ENCODE measurements around the gene ZNF106.

ZNF106 gene

DNA sequence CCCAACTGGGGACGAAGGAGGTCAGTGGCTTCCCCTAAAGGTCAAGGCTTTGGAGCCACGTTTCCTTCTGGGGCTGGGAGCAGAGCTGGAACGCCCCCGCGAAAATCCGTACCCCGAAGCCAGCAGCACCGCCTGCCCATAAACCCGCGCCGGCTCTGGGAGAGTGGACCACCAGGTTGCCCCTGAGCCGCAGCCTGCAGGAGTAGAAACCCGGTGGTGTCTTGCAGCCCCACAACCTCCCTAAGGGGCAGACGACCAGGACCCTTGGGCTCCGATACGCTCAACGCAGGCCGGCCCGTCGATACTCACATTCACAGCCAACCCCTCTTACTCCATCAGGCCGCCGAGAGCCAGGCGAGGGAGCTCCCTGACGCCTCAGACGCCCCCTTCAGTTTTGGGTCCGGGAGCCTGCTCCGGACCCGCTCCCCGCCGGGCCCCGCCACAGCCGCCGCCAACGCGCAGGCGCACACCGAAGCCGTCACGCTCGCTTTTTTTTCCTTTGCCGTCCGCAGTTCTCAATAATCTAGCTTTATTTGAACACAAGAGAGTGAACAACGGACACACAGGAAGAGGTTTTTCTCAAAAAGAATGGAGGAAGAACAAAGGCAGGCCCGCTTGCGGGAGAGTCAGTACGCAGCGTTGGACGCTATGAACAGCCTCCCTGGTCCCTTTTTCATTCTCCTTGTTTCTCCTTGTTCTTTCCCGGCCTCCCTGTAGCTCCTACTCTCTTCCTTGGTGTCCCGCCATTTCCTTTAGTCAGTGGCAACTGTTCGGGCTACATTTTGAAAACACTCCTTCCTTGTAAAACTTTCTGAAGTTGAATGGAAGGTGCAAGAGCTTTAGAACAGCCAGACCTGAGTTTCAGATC lies at the start of gene ZNF106:
TSS of gene ZNF106 (minus strand) at position 471 of the 868 bp plus-strand sequence. CDS start 18,852 bp downstream, outside the sequence.
- peaks cover 38% of the 10 kb centered on the region for H3K79me2 ChIP-seq (ENCODE audit: insufficient read depth, low read length)
- H3K9ac ChIP-seq (ENCODE audit: low read depth, low read length, poor library complexity, severe bottlenecking): peak within 1 kb of the TSS; percentile 97
- no peaks in the 10 kb centered on the region for H3K9me2 ChIP-seq (replicated peaks; ENCODE audit: low read depth, low read length)
- H3K4me2 ChIP-seq (ENCODE audit: low read depth, low read length, poor library complexity, severe bottlenecking): peak within 1 kb of the TSS; percentile 83
- H4K20me1 ChIP-seq (ENCODE audit: insufficient read depth, low read length, poor library complexity, severe bottlenecking): no peaks in the 10 kb centered on the region
- H2AFZ ChIP-seq (ENCODE audit: low read length): peak within 1 kb of the TSS; percentile 82
- TF ChIP-seq EZH2phosphoT487 (IDR thresholded peaks at IDR 0.05; ENCODE audit: borderline replicate concordance): no peak
- TF ChIP-seq, protein P1, sequence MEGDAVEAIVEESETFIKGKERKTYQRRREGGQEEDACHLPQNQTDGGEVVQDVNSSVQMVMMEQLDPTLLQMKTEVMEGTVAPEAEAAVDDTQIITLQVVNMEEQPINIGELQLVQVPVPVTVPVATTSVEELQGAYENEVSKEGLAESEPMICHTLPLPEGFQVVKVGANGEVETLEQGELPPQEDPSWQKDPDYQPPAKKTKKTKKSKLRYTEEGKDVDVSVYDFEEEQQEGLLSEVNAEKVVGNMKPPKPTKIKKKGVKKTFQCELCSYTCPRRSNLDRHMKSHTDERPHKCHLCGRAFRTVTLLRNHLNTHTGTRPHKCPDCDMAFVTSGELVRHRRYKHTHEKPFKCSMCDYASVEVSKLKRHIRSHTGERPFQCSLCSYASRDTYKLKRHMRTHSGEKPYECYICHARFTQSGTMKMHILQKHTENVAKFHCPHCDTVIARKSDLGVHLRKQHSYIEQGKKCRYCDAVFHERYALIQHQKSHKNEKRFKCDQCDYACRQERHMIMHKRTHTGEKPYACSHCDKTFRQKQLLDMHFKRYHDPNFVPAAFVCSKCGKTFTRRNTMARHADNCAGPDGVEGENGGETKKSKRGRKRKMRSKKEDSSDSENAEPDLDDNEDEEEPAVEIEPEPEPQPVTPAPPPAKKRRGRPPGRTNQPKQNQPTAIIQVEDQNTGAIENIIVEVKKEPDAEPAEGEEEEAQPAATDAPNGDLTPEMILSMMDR (conservative IDR thresholded peaks at IDR 0.05; ENCODE audit: low read length): peak; percentile 27
- peak within 1 kb of the TSS; percentile 89 for H3K4me3 ChIP-seq (ENCODE audit: low read length, poor library complexity, severe bottlenecking)
- H3K9me3 ChIP-seq (ENCODE audit: insufficient read depth, low read depth, low read length): no peaks in the 10 kb centered on the region
- peaks cover 29% of the 10 kb centered on the region for H3K4me1 ChIP-seq (ENCODE audit: insufficient read depth, low read length, poor library complexity, severe bottlenecking)
- no peaks in the 10 kb centered on the region for H3K27me3 ChIP-seq (ENCODE audit: insufficient read depth, low read length, poor library complexity, severe bottlenecking)
- H3K36me3 ChIP-seq (ENCODE audit: insufficient read depth, low read length): no peaks in the 10 kb centered on the region
- no peaks in the 10 kb centered on the region; the same call in 1 of the 2 replicates for H3F3A ChIP-seq (ENCODE audit: low read depth)

DNA sequence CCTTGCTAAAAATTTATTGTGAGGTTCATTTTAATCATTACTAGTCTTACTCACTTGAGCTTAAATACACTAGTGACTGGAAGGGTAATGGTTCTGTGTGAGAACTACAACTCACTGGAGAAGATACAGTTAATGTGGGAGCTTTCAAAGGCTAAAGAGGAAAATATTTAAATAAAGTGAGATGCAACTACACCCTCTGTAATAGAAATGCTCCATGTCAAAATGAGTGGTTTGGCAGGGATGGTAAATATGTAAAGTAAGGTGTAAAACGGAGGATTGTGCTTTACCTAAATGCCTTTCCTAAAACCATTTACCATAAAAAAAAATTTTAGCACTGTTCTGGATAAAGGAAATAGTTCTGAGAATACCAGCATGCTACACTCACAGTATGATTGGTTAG lies 42.3 kb upstream of the ZNF106 start:
- no peak for TF ChIP-seq EZH2phosphoT487 (IDR thresholded peaks at IDR 0.05; ENCODE audit: borderline replicate concordance)
- TF ChIP-seq, protein P1 (conservative IDR thresholded peaks at IDR 0.05; ENCODE audit: low read length): no peak
- Histone ChIP-seq H3K9me2 (replicated peaks; ENCODE audit: low read depth, low read length) (no peaks in the 10 kb centered on the region), H3K36me3 (ENCODE audit: insufficient read depth, low read length) (peaks cover 32% of the 10 kb centered on the region; the same call in 1 of the 2 replicates), H3K9ac (ENCODE audit: low read depth, low read length, poor library complexity, severe bottlenecking) (no peak overlapping the region), H3K4me1 (ENCODE audit: insufficient read depth, low read length, poor library complexity, severe bottlenecking) (no peaks in the 10 kb centered on the region), H3K4me3 (ENCODE audit: low read length, poor library complexity, severe bottlenecking) (no peak overlapping the region), H3K27me3 (ENCODE audit: insufficient read depth, low read length, poor library complexity, severe bottlenecking) (no peaks in the 10 kb centered on the region), H2AFZ (ENCODE audit: low read length) (no peak overlapping the region), H3F3A (ENCODE audit: low read depth) (no peaks in the 10 kb centered on the region), H3K4me2 (ENCODE audit: low read depth, low read length, poor library complexity, severe bottlenecking) (no peak overlapping the region), H3K79me2 (ENCODE audit: insufficient read depth, low read length) (no peaks in the 10 kb centered on the region), H4K20me1 (ENCODE audit: insufficient read depth, low read length, poor library complexity, severe bottlenecking) (no peaks in the 10 kb centered on the region), H3K9me3 (ENCODE audit: insufficient read depth, low read depth, low read length) (no peaks in the 10 kb centered on the region)

DNA sequence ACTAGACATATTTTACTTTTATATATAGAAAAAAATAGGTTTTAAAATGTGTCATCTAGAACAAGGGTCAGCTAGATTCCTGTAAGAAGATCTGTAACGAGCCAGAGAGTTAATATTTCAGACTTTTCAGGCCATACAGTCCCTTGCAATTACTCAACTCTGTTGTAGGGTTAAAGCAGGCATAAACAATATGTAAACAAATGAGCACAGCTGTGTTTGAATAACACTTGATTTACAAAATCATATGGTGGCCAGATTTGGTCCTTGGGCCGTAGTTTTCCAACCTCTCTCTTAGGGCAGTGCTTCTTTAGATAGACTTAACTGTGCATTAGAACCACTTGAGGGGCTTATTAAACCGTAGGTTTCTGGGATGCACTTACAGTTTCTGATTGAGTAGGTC lies 38.0 kb upstream of the ZNF106 start:
- Histone ChIP-seq H3K9ac (ENCODE audit: low read depth, low read length, poor library complexity, severe bottlenecking) (no peak overlapping the region), H3K4me2 (ENCODE audit: low read depth, low read length, poor library complexity, severe bottlenecking) (no peak overlapping the region), H3K9me3 (ENCODE audit: insufficient read depth, low read depth, low read length) (no peaks in the 10 kb centered on the region), H3K4me1 (ENCODE audit: insufficient read depth, low read length, poor library complexity, severe bottlenecking) (no peaks in the 10 kb centered on the region), H3K79me2 (ENCODE audit: insufficient read depth, low read length) (no peaks in the 10 kb centered on the region), H3K4me3 (ENCODE audit: low read length, poor library complexity, severe bottlenecking) (no peak overlapping the region), H2AFZ (ENCODE audit: low read length) (no peak overlapping the region), H3F3A (ENCODE audit: low read depth) (no peaks in the 10 kb centered on the region), H3K9me2 (replicated peaks; ENCODE audit: low read depth, low read length) (no peaks in the 10 kb centered on the region), H4K20me1 (ENCODE audit: insufficient read depth, low read length, poor library complexity, severe bottlenecking) (no peaks in the 10 kb centered on the region), H3K27me3 (ENCODE audit: insufficient read depth, low read length, poor library complexity, severe bottlenecking) (no peaks in the 10 kb centered on the region), H3K36me3 (ENCODE audit: insufficient read depth, low read length) (peaks cover 37% of the 10 kb centered on the region; the same call in 1 of the 2 replicates)
- TF ChIP-seq EZH2phosphoT487 (IDR thresholded peaks at IDR 0.05; ENCODE audit: borderline replicate concordance): no peak
- TF ChIP-seq, protein P1 (conservative IDR thresholded peaks at IDR 0.05; ENCODE audit: low read length): no peak
